Mesenchymal stem cell (in vitro differentiated cells and primary cell): ENCODE data around the gene CFAP70.
A peak's percentile ranks its signal among the peaks of the same experiment; 100 is the strongest.

ENCODE experiments used
- DNase-seq: peaks from one replicate; pipeline ENCODE4 v3.0.0-alpha.2; 2013
- H2AFZ ChIP-seq: one replicate; pipeline ENCODE4 v1.6.1; 2013; ENCODE audit warnings: low read depth, mild to moderate bottlenecking, control low read depth, inconsistent platforms, low read length, moderate library complexity
- H2AK5ac ChIP-seq: 2 replicates; pipeline ENCODE4 v1.6.1; 2013; ENCODE audit warnings: low read length, moderate library complexity, mild to moderate bottlenecking, inconsistent platforms; ENCODE audit not compliant: severe bottlenecking
- H2BK120ac ChIP-seq: one replicate; pipeline ENCODE4 v1.6.1; 2013; ENCODE audit warnings: low read depth, mild to moderate bottlenecking, inconsistent platforms, low read length, moderate library complexity
- H2BK12ac ChIP-seq, 2 experiments: one replicate each; pipeline ENCODE4 v1.6.1; 2013; ENCODE audit warnings: inconsistent platforms in 2 of 2, low read length in 2 of 2, mild to moderate bottlenecking in 2 of 2, moderate library complexity in 2 of 2, control low read depth in 1 of 2
- H2BK15ac ChIP-seq: one replicate; pipeline ENCODE4 v1.6.1; 2013; ENCODE audit warnings: mild to moderate bottlenecking, low read depth, inconsistent platforms; ENCODE audit not compliant: poor library complexity, severe bottlenecking
- H2BK5ac ChIP-seq: 2 replicates; pipeline ENCODE4 v1.6.1; 2013; ENCODE audit warnings: low read depth, mild to moderate bottlenecking, low read length, control low read depth, inconsistent platforms; ENCODE audit not compliant: poor library complexity, severe bottlenecking
- H3K14ac ChIP-seq, 2 experiments: one replicate each; pipeline ENCODE4 v1.6.1; 2013; ENCODE audit warnings: inconsistent platforms in 2 of 2, low read length in 2 of 2, control low read depth in 1 of 2, mild to moderate bottlenecking in 1 of 2, moderate library complexity in 1 of 2
- H3K18ac ChIP-seq, 2 experiments: one replicate each; pipeline ENCODE4 v1.6.1; 2013; ENCODE audit warnings: inconsistent platforms in 2 of 2, low read length in 2 of 2, control low read depth in 1 of 2, low read depth in 1 of 2, mild to moderate bottlenecking in 1 of 2
- H3K23ac ChIP-seq, 2 experiments: one replicate each; pipeline ENCODE4 v1.6.1; 2013; ENCODE audit warnings: inconsistent platforms in 2 of 2, low read length in 2 of 2, mild to moderate bottlenecking in 2 of 2, moderate library complexity in 2 of 2, control low read depth in 1 of 2
- H3K27ac ChIP-seq: 2 replicates; pipeline ENCODE4 v1.5.1; 2013; ENCODE audit warnings: mild to moderate bottlenecking, moderate library complexity, low read length, control low read depth, inconsistent platforms; ENCODE audit not compliant: poor library complexity, severe bottlenecking
- H3K27me3 ChIP-seq, 2 experiments: 2 replicates each; pipeline versions ENCODE4 v1.6.1 to v1.7.0; 2013; ENCODE audit warnings: low read length in 2 of 2, mild to moderate bottlenecking in 2 of 2, moderate library complexity in 2 of 2, control low read depth in 1 of 2, inconsistent platforms in 1 of 2; ENCODE audit not compliant: control insufficient read depth in 1 of 2, insufficient read depth in 1 of 2
- H3K36me3 ChIP-seq, 2 experiments: 2 replicates each; pipeline versions ENCODE4 v1.6.1 to v1.7.0; 2013; ENCODE audit warnings: low read length in 2 of 2, control low read depth in 1 of 2, inconsistent platforms in 1 of 2, low read depth in 1 of 2, mild to moderate bottlenecking in 1 of 2; ENCODE audit not compliant: insufficient read depth in 2 of 2, control insufficient read depth in 1 of 2
- H3K4ac ChIP-seq, 2 experiments: one replicate each; pipeline ENCODE4 v1.6.1; 2013; ENCODE audit warnings: inconsistent platforms in 2 of 2, low read length in 2 of 2, mild to moderate bottlenecking in 2 of 2, moderate library complexity in 2 of 2, control low read depth in 1 of 2, low read depth in 1 of 2
- H3K4me1 ChIP-seq: 2 replicates; pipeline ENCODE4 v1.6.1; 2013; ENCODE audit warnings: low read depth, low read length, control low read depth; ENCODE audit not compliant: control insufficient read depth, insufficient read depth
- H3K4me2 ChIP-seq: 2 replicates; pipeline ENCODE4 v1.6.1; 2013; ENCODE audit warnings: low read length, mild to moderate bottlenecking, inconsistent platforms; ENCODE audit not compliant: poor library complexity, severe bottlenecking
- H3K4me3 ChIP-seq, 2 experiments: 2 replicates each; pipeline versions ENCODE4 v1.5.1 to v1.7.0; 2013; ENCODE audit warnings: low read length in 2 of 2, mild to moderate bottlenecking in 2 of 2, control low read depth in 1 of 2, low read depth in 1 of 2; ENCODE audit not compliant: insufficient read depth in 1 of 2
- H3K79me1 ChIP-seq: replicated peaks from 2 replicates; pipeline ENCODE4 v1.6.1; 2013; ENCODE audit warnings: mild to moderate bottlenecking, control low read depth, low read length, inconsistent platforms; ENCODE audit not compliant: poor library complexity, severe bottlenecking
- H3K9ac ChIP-seq: 2 replicates; pipeline ENCODE4 v1.7.0; 2013; ENCODE audit warnings: mild to moderate bottlenecking, low read length, moderate library complexity
- H3K9me3 ChIP-seq: 2 replicates; pipeline ENCODE4 v1.7.0; 2013; ENCODE audit warnings: mild to moderate bottlenecking, low read length; ENCODE audit not compliant: control insufficient read depth
- H4K8ac ChIP-seq: one replicate; pipeline ENCODE4 v1.6.1; 2013; ENCODE audit warnings: inconsistent platforms, mild to moderate bottlenecking, low read length, moderate library complexity
- H4K91ac ChIP-seq: one replicate; pipeline ENCODE4 v1.6.1; 2013; ENCODE audit warnings: mild to moderate bottlenecking, low read length, inconsistent platforms
- WGBS: methylation state at CpG from one replicate; pipeline ENCODE4 v1.1.7; 2013; ENCODE audit warnings: mixed read lengths; 5-methylcytosine and 5-hydroxymethylcytosine counted together

CFAP70 gene

DNA sequence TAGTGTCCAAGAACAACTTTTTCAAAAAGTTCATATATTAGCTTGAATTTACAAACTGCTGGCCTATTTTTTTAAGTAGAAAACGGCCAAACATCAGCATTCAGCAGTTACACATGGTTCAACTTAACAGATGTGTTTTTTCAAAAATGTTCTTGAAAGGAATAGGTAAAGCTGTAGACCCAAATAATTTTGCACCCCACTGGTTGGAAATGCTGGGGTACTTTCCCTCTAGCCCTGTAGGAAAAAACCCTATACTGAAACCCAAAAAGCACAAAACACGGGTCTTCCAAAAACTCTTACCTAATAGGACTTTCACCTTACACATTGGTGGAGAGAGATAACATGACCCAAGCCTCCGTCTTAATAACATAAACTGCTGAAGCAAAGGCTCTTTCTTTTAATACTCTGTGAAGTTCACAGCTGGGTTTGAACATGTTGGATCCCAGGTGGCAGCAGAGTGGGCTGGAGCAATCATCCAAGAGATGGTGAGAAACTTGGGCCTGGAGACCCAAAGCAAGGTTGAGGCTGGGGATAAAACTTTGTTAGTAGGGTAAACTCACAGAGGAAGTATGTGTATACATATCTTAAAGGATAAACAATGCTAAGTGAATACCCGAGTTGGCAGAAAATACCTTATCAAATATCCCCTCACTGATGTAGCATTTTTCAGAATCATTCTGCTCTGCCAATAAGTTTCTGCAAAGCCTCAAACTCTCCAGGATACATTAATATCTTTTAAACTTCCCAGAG lies 111.0 kb downstream of the CFAP70 start:
- H2BK120ac ChIP-seq, result no peak overlapping the region
- H2BK5ac ChIP-seq, result no peak overlapping the region
- H3K27me3 ChIP-seq, result no peaks in the 10 kb centered on the region
- no peak overlapping the region for H4K91ac ChIP-seq
- peak overlapping the region; percentile 37 for H2AK5ac ChIP-seq
- no peak overlapping the region for H3K23ac ChIP-seq
- no peak overlapping the region for H3K14ac ChIP-seq
- peak overlapping the region; percentile 96 for H3K9ac ChIP-seq
- H3K4me2 ChIP-seq, result peak overlapping the region; percentile 90
- H3K79me1 ChIP-seq, result peaks cover 12% of the 10 kb centered on the region
- peaks cover 9 to 51% of the 10 kb centered on the region in 2 experiments for H3K36me3 ChIP-seq
- peak overlapping the region in 1 of 2 experiments; percentile 91 for H3K4me3 ChIP-seq
- H2BK15ac ChIP-seq, result no peak overlapping the region
- H2AFZ ChIP-seq, result no peak overlapping the region
- H3K18ac ChIP-seq, result no peak overlapping the region
- 66% methylated on average over 3 of the region's 4 CpGs for WGBS
- peak; percentile 20 for DNase-seq
- no peak overlapping the region for H3K4ac ChIP-seq
- no peak overlapping the region for H2BK12ac ChIP-seq
- peaks cover 12% of the 10 kb centered on the region for H3K4me1 ChIP-seq
- no peak overlapping the region for H4K8ac ChIP-seq
- peak overlapping the region; percentile 64 for H3K27ac ChIP-seq
- no peaks in the 10 kb centered on the region for H3K9me3 ChIP-seq

DNA sequence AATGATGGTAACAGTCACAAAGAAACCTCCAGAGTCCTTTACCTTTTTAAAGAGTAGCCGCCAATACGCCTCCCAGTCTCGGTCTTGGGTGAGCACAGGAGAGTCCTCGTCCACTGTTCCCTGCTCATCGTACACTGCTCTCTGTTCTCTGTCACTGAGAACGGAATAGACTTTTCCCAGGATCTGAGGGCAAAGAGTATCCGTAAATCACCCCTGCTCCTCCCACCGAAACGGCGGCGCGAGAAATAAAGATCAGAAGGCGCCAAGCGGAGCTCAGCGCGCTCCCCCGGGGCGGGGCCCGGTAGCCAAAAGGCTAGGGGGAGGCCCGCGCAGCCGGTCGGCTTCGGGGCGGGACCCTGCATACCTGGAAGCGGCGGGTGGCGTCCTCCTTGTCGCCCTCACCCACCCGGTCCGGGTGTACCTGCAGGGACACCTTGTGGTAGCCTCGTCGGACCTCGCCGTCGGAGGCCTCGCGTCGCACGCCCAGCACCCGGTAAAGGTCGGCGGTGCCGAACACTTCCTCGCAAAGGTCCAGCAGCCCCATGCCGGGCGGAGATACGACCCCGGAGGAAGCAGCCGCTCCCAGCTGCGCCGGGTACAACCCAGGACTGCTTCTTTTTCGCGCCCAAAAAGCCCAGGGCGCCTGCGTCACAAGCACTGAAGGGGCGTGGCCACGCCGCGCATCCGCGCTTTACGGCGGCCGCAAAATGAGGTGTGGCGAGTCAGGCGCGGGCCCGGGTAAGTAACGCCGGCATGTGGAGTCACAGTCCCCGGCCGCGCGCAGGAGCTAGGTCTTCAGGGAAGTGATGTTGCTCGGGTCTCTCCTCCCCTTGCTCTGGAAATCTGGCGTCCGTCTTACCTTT lies 111.8 kb downstream of the CFAP70 start, which contains the start of gene DNAJC9:
Gene DNAJC9, minus strand, starts transcription at position 610 of the 863 bp plus-strand sequence. Its CDS starts 66 bp downstream, at position 544.
- H2AK5ac ChIP-seq, result peak within 1 kb of the TSS; percentile 37

DNA sequence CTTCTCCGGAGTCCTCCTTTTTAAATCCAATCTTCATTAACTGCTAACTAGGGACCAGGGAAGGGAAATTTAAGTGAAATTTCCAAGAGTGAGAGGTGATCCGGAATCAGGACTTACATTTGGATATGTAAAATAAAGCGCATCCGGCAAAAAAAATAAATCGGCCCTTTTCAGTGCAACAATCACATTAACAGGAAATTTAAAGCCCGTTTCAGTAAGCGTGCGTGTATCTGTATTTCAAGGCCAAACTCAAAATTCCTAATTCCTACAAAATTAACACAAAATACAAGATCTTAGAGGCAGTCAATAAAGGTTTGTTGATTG lies 112.4 kb downstream of the CFAP70 start:
- Histone ChIP-seq H2BK15ac (no peak overlapping the region), H3K36me3 (peaks cover 9 to 65% of the 10 kb centered on the region in 2 experiments), H4K91ac (no peak overlapping the region), H2AFZ (no peak overlapping the region), H2BK120ac (no peak overlapping the region), H2BK12ac (no peak overlapping the region), H3K4me2 (peak overlapping the region; percentile 90), H3K79me1 (peaks cover 12% of the 10 kb centered on the region), H3K23ac (no peak overlapping the region), H3K4ac (no peak overlapping the region), H3K27me3 (no peaks in the 10 kb centered on the region), H3K14ac (peak overlapping the region in 1 of 2 experiments; percentile 86), H4K8ac (no peak overlapping the region), H3K9me3 (no peaks in the 10 kb centered on the region), H2BK5ac (no peak overlapping the region), H3K27ac (peak overlapping the region; percentile 70), H3K18ac (no peak overlapping the region), H3K4me3 (peak overlapping the region in 1 of 2 experiments; percentile 91), H3K4me1 (peaks cover 6% of the 10 kb centered on the region), H3K9ac (peak overlapping the region; percentile 96), H2AK5ac (no peak overlapping the region)
- 0% methylated on average over 4 of the region's 8 CpGs for WGBS
- DNase-seq, result no peak

More for the DNA sequence above, 111.8 kb downstream of the CFAP70 start, which contains the start of gene DNAJC9:
- H2BK120ac ChIP-seq, result no peak within 1 kb of the TSS
- H3K4me3 ChIP-seq, result peak within 1 kb of the TSS; percentile 91 to 98
- WGBS, result under 1% methylated on average over 78 of the region's 78 CpGs
- H3K18ac ChIP-seq, result peak within 1 kb of the TSS; percentile 59 to 91
- peak; percentile 93 for DNase-seq
- peaks cover 12% of the 10 kb centered on the region for H3K79me1 ChIP-seq
- H3K36me3 ChIP-seq, result peaks cover 9 to 59% of the 10 kb centered on the region in 2 experiments
- H3K27me3 ChIP-seq, result no peaks in the 10 kb centered on the region
- H4K91ac ChIP-seq, result peak within 1 kb of the TSS; percentile 98
- H3K4me2 ChIP-seq, result peak within 1 kb of the TSS; percentile 90
- peak within 1 kb of the TSS in 1 of 2 experiments; percentile 78 for H3K4ac ChIP-seq
- no peaks in the 10 kb centered on the region for H3K9me3 ChIP-seq
- peak within 1 kb of the TSS; percentile 88 for H4K8ac ChIP-seq
- peak within 1 kb of the TSS; percentile 66 for H2BK5ac ChIP-seq
- H3K27ac ChIP-seq, result peak within 1 kb of the TSS; percentile 70
- peak within 1 kb of the TSS; percentile 96 for H3K9ac ChIP-seq
- no peak within 1 kb of the TSS for H2BK15ac ChIP-seq
- peak within 1 kb of the TSS; percentile 86 to 95 for H3K14ac ChIP-seq
- H2AFZ ChIP-seq, result peak within 1 kb of the TSS; percentile 91
- no peak within 1 kb of the TSS for H2BK12ac ChIP-seq
- H3K4me1 ChIP-seq, result peaks cover 12% of the 10 kb centered on the region
- H3K23ac ChIP-seq, result peak within 1 kb of the TSS in 1 of 2 experiments; percentile 48
